T-helper 2 cell treated with Interferon-gamma antibody and Interleukin-4, amounts not matched to agents 100 ng/mL and 5 ng/mL, for 36 hours (primary cell): ENCODE data around the gene ZFP30. TPM values are rescaled to one million over a fixed set of nuclear protein-coding genes. Genes with fewer than 3 reads are reported as not detected.

Experiments used
- intact Hi-C: fragments of 100-400 bp; cut with micrococcal nuclease; formaldehyde crosslinking; loops from one replicate; pipeline ENCODE4 v1.15.1; 2023
- total RNA-seq: library from RNA; stranded (reverse); gene quantifications from 2 replicates; pipeline ENCODE4 v1.2.3, GENCODE V29; 2022

ZFP30 gene
- total RNA-seq, 1 donor from 2014 or later, result 14.4 TPM

GRCh38 chr19:37565370-37565669, 89.9 kb downstream of the ZFP30 start:
- intact Hi-C loops, result no loop called here

GRCh38 chr19:37564624-37565369, 90.5 kb downstream of the ZFP30 start:
- intact Hi-C loops, result no loop called here

Other genes starting within 250 kb of the ZFP30 start
- gene ZNF569, start 188.0 kb downstream of the ZFP30 start, total RNA-seq, result 5.2 and 7.0 TPM in 2 replicates
- 2.8 and 4.4 TPM in 2 replicates for gene ZNF570, start 186.1 kb downstream of the ZFP30 start, total RNA-seq
- gene ZNF793, start 148.5 kb downstream of the ZFP30 start, total RNA-seq, result 1.0 TPM in 2 replicates
- gene ZNF571, start 60.7 kb downstream of the ZFP30 start, total RNA-seq, result 1.1 and 1.2 TPM in 2 replicates
- 0.41 and 0.64 TPM in 2 replicates for gene ZNF540, start 60.6 kb downstream of the ZFP30 start, total RNA-seq
- gene ZNF607, start 64.3 kb upstream of the ZFP30 start, total RNA-seq, result 2.3 and 2.9 TPM in 2 replicates
- 4.8 TPM in 2 replicates for gene ZNF573, start 124.1 kb upstream of the ZFP30 start, total RNA-seq